Activated T-helper 9 cell treated with anti-CD3 and anti-CD28 coated beads, Interleukin-2, amount 50 U/mL, for 16 hours (primary cell): ENCODE results near the gene SNX19.

Experiments used
- DNase-seq: peaks from one replicate; pipeline ENCODE4 v3.0.0-alpha.2; 2020; ENCODE audit warnings: low read depth

Gene SNX19

GRCh38 chr11:130839981-130840666 lies 76.2 kb downstream of the SNX19 start:
- no peak for DNase-seq

GRCh38 chr11:130837194-130837593 lies 79.1 kb downstream of the SNX19 start:
- no peak for DNase-seq

- no peak for DNase-seq
These were observed 81.4 kb downstream of the SNX19 start for GRCh38 chr11:130834886-130835285.

- DNase-seq, result no peak
These were observed 83.5 kb downstream of the SNX19 start for GRCh38 chr11:130832566-130833425.

- DNase-seq, result no peak
These were observed 84.3 kb downstream of the SNX19 start for GRCh38 chr11:130831976-130832375.

- DNase-seq, result no peak
These were observed 84.8 kb downstream of the SNX19 start for GRCh38 chr11:130831506-130831905.

GRCh38 chr11:130830566-130830965 lies 85.7 kb downstream of the SNX19 start:
- DNase-seq, result no peak

GRCh38 chr11:130829920-130830511 lies 86.3 kb downstream of the SNX19 start:
- DNase-seq, result no peak

- no peak for DNase-seq
These were observed 87.5 kb downstream of the SNX19 start for GRCh38 chr11:130828741-130829140.

- no peak for DNase-seq
These were observed 88.6 kb downstream of the SNX19 start for GRCh38 chr11:130827451-130828377.

- DNase-seq, result no peak
These were observed 89.7 kb downstream of the SNX19 start for GRCh38 chr11:130826572-130826971.

GRCh38 chr11:130825983-130826382 lies 90.3 kb downstream of the SNX19 start:
- DNase-seq, result no peak

GRCh38 chr11:130825561-130825960 lies 90.7 kb downstream of the SNX19 start:
- no peak for DNase-seq
